NCI-H1417 treated with DMSO at 0.1 percent for 48 hours (cell line): ENCODE measurements around the gene ATIC.
"Not testable (repeated sequence)": the region's sequence is repeated elsewhere in the genome, so short reads cannot be mapped to it uniquely, and the experiment has no call there.

Experiments
- DNase-seq: peaks from one replicate; lab custom pipeline; 2025; lab: John Stamatoyannopoulos, UW

The ATIC gene

GRCh38 chr2:215311625-215312396 is at the start of gene ATIC:
TSS of gene ATIC (plus strand) at chr2:215312059. CDS start at chr2:215312143, 84 bp downstream.
- DNase-seq = peak; percentile 76

GRCh38 chr2:215262303-215262702 is 49.6 kb upstream of the ATIC start:
- no peak for DNase-seq

- no peak for DNase-seq
Measured at GRCh38 chr2:215262741-215263362, 49.0 kb upstream of the ATIC start.

GRCh38 chr2:215264374-215264773 is 47.5 kb upstream of the ATIC start:
- no peak for DNase-seq

GRCh38 chr2:215269397-215270117 is 42.3 kb upstream of the ATIC start:
- DNase-seq = peak; percentile 21

DNA sequence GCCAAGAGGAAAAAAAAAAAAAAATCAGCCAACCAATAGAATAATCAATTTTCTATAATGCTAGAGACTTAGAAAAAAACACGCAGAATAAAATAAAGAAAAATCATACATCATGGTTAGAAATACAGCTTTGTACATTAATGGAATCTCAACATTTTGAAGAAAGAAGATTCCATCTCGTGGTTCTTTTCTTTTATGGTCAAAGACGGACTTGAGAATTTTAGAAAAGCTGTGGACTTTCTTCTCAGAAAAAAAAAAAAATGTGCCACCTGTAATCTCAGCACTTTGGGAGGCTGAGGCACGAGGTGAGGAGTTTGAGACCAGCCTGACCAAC is 41.8 kb upstream of the ATIC start:
- no peak for DNase-seq

- no peak for DNase-seq
Measured at GRCh38 chr2:215271446-215271845, 40.4 kb upstream of the ATIC start.

DNA sequence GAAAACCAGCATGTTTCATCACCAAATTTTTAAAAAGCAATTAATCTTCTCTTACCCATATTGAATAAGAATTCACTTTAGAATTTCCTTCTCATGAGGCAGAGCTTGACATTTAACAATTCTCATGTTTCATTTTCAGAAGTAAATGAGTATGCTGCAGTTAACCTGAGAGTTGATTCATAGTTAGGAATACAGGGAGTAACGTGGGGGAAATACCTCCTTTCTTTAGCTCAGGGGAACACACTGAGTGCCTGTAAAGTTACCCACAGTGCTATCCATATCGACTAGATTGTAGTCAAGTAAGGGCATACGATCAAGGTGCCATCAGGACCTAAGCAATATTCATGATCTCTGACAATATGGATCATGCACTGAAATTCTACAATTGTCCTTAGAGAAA is 38.9 kb upstream of the ATIC start:
- no peak for DNase-seq

- no peak for DNase-seq
Measured at GRCh38 chr2:215274829-215275228, 37.0 kb upstream of the ATIC start.

DNA sequence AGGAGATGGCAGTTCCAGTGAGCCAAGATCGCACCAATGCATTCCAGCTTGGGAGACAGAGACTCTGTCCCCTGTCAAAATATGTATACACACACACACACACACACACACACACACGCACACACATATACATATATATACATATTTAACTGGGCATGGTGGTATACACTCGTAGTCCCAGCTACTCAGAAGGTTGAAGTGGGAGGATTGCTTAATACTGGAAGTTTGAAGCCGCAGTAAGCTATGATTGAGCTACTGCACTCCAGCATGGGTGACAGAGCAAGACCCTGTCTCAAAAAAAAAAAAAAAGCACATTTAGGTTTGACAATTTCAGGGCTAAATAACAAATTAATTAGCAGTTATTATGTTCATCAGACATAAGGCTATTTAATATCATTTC is 36.0 kb upstream of the ATIC start:
- no peak for DNase-seq

DNA sequence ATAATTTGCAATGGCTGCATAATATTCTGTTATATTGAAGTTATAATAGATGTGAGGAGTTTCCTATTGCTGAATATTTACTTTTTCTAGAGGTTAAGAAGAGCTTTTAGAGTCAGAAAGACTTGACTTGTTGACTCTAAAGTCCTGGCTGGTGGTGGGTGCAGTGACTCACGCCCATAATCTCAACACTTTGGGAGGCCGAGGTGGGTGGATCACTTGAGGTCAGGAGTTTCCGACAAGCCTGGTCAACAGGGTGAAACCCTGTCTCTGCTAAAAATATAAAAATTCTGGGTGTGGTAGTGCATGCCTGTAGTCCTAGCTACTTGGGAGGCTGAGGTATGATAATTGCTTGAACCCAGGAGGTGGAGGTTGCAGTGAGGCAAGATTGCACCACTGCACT is 33.9 kb upstream of the ATIC start:
- no peak for DNase-seq

- no peak for DNase-seq
Measured at GRCh38 chr2:215280326-215280725, 31.5 kb upstream of the ATIC start.

- DNase-seq = no peak
Measured at GRCh38 chr2:215283221-215283620, 28.6 kb upstream of the ATIC start.

DNA sequence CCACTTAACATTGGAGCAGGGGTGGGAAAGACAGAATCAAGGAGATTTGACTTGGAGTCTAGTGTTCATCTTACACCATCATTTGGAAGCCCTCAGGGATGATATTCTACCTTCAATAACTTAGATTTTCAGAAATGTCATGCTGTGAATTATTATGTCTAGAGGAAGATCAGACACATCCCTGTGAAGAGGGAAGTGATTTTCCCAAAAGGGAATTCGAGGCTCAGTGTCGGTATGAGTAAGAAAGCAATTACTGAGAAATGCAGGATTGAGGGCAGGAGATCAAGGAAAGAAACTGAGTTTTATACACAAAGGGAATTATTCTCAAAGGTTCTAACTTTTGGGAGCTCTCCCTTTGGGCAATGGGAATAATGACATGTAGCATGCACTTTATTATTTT is 25.6 kb upstream of the ATIC start:
- DNase-seq = no peak

DNA sequence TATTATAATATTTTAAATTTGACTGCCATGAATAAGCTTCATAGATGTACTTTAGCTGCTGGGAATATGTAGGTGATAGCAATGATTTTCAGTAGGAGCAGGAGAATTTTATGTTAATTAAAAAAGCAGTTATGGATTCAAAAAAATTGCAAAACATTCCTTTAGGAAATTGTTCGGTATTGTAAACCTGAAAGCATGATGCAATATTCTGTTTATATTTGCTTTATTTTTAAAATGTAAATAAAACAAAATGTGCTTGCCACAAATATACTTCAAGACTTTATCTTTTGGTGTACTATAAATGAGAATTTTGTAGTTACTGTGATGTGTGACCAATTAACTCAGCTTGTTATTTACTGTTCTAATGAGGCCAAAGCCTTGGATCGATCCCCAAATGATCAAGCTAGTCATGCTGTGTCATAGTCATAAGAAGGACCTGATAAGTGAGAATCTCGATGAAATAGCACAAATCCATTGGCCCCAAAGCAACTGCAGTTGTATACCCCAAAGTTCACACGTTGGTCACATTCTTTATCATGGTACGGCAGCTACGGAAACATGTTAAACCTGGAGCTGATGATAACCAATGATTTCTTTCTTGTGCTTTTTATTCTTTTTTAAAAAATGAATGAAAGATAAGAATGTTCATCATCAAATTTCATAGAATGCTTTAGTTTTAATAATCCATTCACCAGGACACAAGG is 23.6 kb upstream of the ATIC start:
- no peak for DNase-seq

- DNase-seq = no peak
Measured at GRCh38 chr2:215290980-215291599, 20.8 kb upstream of the ATIC start.

DNA sequence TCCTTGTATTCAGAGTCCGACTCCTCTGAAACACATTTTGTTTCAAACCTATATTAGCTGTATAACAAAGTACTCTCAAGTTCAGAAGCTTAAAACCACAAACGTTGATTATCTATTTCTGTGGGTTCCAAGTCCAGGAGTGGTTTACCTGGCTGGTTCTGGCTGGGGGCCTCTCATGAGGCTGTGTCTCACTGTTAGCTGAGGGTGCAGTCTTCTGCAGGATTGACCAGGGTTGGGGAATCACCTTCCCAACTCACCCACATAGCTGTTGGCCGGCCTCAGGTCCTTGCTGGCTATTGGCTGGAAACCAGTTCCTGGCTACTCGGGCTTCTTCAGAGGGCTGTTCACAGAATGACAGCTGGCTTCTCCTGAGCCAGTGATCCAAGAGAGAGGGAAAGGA is 18.0 kb upstream of the ATIC start:
- DNase-seq = no peak

GRCh38 chr2:215299337-215299859 is 12.5 kb upstream of the ATIC start:
- no peak for DNase-seq

DNA sequence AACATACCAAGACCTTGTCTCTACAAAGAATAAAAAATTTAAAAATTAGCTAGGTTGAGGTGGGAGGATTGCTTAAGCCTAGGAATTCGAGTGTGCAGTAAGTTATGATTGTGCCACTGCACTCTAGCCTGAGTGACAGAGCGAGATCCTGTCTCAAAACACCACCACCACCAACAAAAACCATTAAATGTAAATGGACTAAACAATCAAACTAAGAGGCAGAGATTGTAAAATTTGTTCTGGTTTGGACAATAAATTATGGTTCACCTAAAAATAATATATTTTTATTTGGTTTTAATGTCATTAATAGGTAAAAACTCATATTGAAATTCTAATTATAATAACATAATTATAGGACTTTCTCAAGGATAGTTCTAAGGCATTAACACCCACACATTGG is 9.9 kb upstream of the ATIC start:
- no peak for DNase-seq

DNA sequence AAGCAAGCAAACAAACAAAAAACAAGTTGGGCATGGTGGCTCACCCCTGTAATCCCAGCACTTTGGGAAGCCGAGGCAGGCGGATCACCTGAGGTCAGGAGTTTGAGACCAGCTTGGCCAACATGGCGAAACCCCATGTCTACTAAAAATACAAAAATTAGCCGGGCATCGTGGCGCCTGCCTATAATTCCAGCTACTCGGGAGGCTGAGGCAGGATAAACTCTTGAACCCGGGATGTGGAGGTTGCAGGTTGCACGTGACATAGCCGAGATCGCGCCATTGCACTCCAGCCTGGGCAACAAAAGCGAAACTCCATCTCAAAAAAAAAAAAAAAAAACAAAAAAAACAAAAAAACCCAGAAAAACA is 617 bp upstream of the ATIC start:
- not testable (repeated sequence) for DNase-seq

DNA sequence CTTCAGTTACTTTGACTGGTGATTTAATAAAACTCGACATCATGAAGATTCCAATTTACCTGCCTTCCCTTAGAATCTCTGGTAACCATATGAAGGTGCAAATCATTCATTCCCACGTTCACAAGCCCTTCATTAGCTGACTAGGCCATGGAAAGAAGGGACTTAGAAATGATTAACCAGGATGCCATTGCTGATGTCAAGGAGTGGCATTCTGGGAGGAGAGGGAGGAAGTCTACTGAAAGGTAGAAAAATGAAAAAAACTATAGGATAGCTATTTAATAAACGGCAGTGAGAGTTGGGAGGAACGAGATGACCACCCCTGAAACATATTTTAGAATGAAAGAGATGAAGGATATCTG is 1.4 kb downstream of the ATIC start:
- no peak for DNase-seq

DNA sequence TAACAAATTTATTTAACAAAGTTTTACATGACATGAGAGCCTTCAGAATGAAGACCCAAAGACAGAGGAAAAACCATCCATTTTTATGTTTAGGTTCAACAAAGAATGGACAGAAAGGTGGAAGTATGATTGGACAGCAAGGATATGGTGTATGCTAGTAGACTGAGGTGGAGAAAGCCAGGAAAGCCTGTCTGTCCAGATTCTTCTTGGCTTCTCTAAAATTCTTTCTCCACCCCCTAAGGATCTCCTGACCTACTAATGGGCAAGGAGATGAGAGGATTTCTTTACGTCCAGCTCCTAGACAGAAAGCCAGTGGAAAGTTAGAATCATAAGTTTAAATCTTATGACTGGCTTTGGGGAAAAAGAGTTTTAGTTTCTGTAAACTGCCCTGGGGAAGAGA is 3.0 kb downstream of the ATIC start:
- no peak for DNase-seq
